ENCODE measurements around the gene BRCC3. TPM values are rescaled to one million over a fixed set of nuclear protein-coding genes. Genes with fewer than 3 reads are reported as not detected.

BRCC3 gene
- polyA plus RNA-seq, 3 donors from 2014 or later, result 19.4 to 34.2 (median 24.5) TPM

- Mint-ChIP-seq H3K27me3 (ENCODE audit: low read depth in 3 of 3) (peaks cover 0 to 3% (median 2%) of the 10 kb centered on the region in 3 donors), H3K4me1 (peaks cover 2 to 6% of the 10 kb centered on the region in 2 donors), H3K36me3 (no peaks in the 10 kb centered on the region), H3K4me3 (no peak overlapping the region), H3K9me3 (no peaks in the 10 kb centered on the region), H3K27ac (no peak overlapping the region)
- DNase-seq, result no peak
These were observed 24.3 kb upstream of the BRCC3 start for GRCh38 chrX:155046811-155047528.

GRCh38 chrX:155048977-155049619 lies 22.2 kb upstream of the BRCC3 start:
- Mint-ChIP-seq H3K4me3 (no peak overlapping the region), H3K36me3 (no peaks in the 10 kb centered on the region), H3K27me3 (ENCODE audit: low read depth in 3 of 3) (peaks cover 2 to 4% (median 3%) of the 10 kb centered on the region in 3 donors), H3K4me1 (peaks cover 2 to 6% of the 10 kb centered on the region in 2 donors), H3K9me3 (no peaks in the 10 kb centered on the region), H3K27ac (peak overlapping the region in 2 of 6 donors; percentile 31 to 46)
- peak in 2 of 3 donors; percentile 40 for DNase-seq

- Mint-ChIP-seq H3K27ac (peak overlapping the region in 4 of 6 donors; percentile 4 to 68 (median 40)), H3K4me1 (peaks cover 15 to 22% of the 10 kb centered on the region in 2 donors), H3K9me3 (no peaks in the 10 kb centered on the region), H3K4me3 (no peak overlapping the region), H3K36me3 (no peaks in the 10 kb centered on the region), H3K27me3 (ENCODE audit: low read depth in 3 of 3) (peaks cover 2 to 6% (median 4%) of the 10 kb centered on the region in 3 donors)
- no peak for DNase-seq
These were observed 18.4 kb upstream of the BRCC3 start for GRCh38 chrX:155052738-155053498.

GRCh38 chrX:155053656-155054055 lies 17.7 kb upstream of the BRCC3 start:
- H3K27ac Mint-ChIP-seq, result peak overlapping the region in 2 of 6 donors; percentile 49 to 68
- peaks cover 19 to 22% of the 10 kb centered on the region in 2 donors for H3K4me1 Mint-ChIP-seq
- H3K27me3 Mint-ChIP-seq (ENCODE audit: low read depth in 3 of 3), result peaks cover 2 to 6% (median 4%) of the 10 kb centered on the region in 3 donors
- no peak overlapping the region for H3K4me3 Mint-ChIP-seq
- no peak for DNase-seq
- no peaks in the 10 kb centered on the region for H3K36me3 Mint-ChIP-seq
- H3K9me3 Mint-ChIP-seq, result no peaks in the 10 kb centered on the region

- Mint-ChIP-seq H3K4me3 (no peak overlapping the region), H3K4me1 (peaks cover 17% of the 10 kb centered on the region in 2 donors), H3K27me3 (ENCODE audit: low read depth in 3 of 3) (peaks cover 2 to 6% (median 4%) of the 10 kb centered on the region in 3 donors), H3K36me3 (no peaks in the 10 kb centered on the region), H3K27ac (peak overlapping the region in 1 of 6 donors; percentile 68), H3K9me3 (no peaks in the 10 kb centered on the region)
- no peak for DNase-seq
These were observed 17.1 kb upstream of the BRCC3 start for GRCh38 chrX:155054255-155054654.

GRCh38 chrX:155055494-155055893 lies 15.8 kb upstream of the BRCC3 start:
- no peak for DNase-seq
- no peak overlapping the region for H3K27ac Mint-ChIP-seq
- H3K4me1 Mint-ChIP-seq, result peaks cover 17% of the 10 kb centered on the region in 2 donors
- no peaks in the 10 kb centered on the region for H3K9me3 Mint-ChIP-seq
- peaks cover 2 to 6% (median 4%) of the 10 kb centered on the region in 3 donors for H3K27me3 Mint-ChIP-seq (ENCODE audit: low read depth in 3 of 3)
- no peak overlapping the region for H3K4me3 Mint-ChIP-seq
- H3K36me3 Mint-ChIP-seq, result no peaks in the 10 kb centered on the region

- H3K27ac Mint-ChIP-seq, result peak overlapping the region in 2 of 6 donors; percentile 36 to 49
- H3K4me1 Mint-ChIP-seq, result peaks cover 17% of the 10 kb centered on the region in 2 donors
- no peak for DNase-seq
- no peaks in the 10 kb centered on the region for H3K36me3 Mint-ChIP-seq
- H3K4me3 Mint-ChIP-seq, result no peak overlapping the region
- peaks cover 2 to 6% (median 4%) of the 10 kb centered on the region in 3 donors for H3K27me3 Mint-ChIP-seq (ENCODE audit: low read depth in 3 of 3)
- H3K9me3 Mint-ChIP-seq, result no peaks in the 10 kb centered on the region
These were observed 14.8 kb upstream of the BRCC3 start for GRCh38 chrX:155056471-155056870.

- DNase-seq, result peak; percentile 46 to 56 (median 56)
- Mint-ChIP-seq H3K27ac (peak overlapping the region; percentile 9 to 74 (median 49)), H3K4me3 (peak overlapping the region; percentile 74 to 81 (median 74)), H3K9me3 (no peaks in the 10 kb centered on the region), H3K4me1 (peaks cover 17% of the 10 kb centered on the region in 2 donors), H3K36me3 (peaks cover 0 to 4% (median 4%) of the 10 kb centered on the region in 3 donors), H3K27me3 (ENCODE audit: low read depth in 3 of 3) (peaks cover 2 to 6% (median 6%) of the 10 kb centered on the region in 3 donors)
These were observed 14.2 kb upstream of the BRCC3 start for GRCh38 chrX:155056877-155057792.

- Mint-ChIP-seq H3K27me3 (ENCODE audit: low read depth in 3 of 3) (peaks cover 0 to 5% (median 5%) of the 10 kb centered on the region in 3 donors), H3K4me1 (peaks cover 13 to 17% of the 10 kb centered on the region in 2 donors), H3K36me3 (peaks cover 0 to 4% (median 4%) of the 10 kb centered on the region in 3 donors), H3K27ac (no peak overlapping the region), H3K9me3 (no peaks in the 10 kb centered on the region), H3K4me3 (no peak overlapping the region)
- DNase-seq, result no peak
These were observed 9.5 kb upstream of the BRCC3 start for GRCh38 chrX:155061760-155062159.

- Mint-ChIP-seq H3K4me1 (peaks cover 12 to 16% of the 10 kb centered on the region in 2 donors), H3K9me3 (no peaks in the 10 kb centered on the region), H3K27ac (no peak overlapping the region), H3K4me3 (no peak overlapping the region), H3K27me3 (ENCODE audit: low read depth in 3 of 3) (peaks cover 0 to 5% (median 2%) of the 10 kb centered on the region in 3 donors), H3K36me3 (peaks cover 0 to 4% (median 4%) of the 10 kb centered on the region in 3 donors)
- no peak for DNase-seq
These were observed 6.1 kb upstream of the BRCC3 start for GRCh38 chrX:155065035-155065734.

GRCh38 chrX:155068165-155068564 lies 3.1 kb upstream of the BRCC3 start:
- Mint-ChIP-seq H3K27me3 (ENCODE audit: low read depth in 3 of 3) (peaks cover 0 to 12% (median 0%) of the 10 kb centered on the region in 3 donors), H3K9me3 (no peaks in the 10 kb centered on the region), H3K36me3 (no peaks in the 10 kb centered on the region), H3K4me1 (peaks cover 28 to 31% of the 10 kb centered on the region in 2 donors), H3K27ac (peak overlapping the region in 1 of 6 donors; percentile 44), H3K4me3 (peak overlapping the region in 1 of 5 donors; percentile 14)
- no peak for DNase-seq

GRCh38 chrX:155069414-155069813 lies 1.9 kb upstream of the BRCC3 start:
- peaks cover 36 to 38% of the 10 kb centered on the region in 2 donors for H3K4me1 Mint-ChIP-seq
- peak overlapping the region in 4 of 5 donors; percentile 75 to 83 (median 78) for H3K4me3 Mint-ChIP-seq
- H3K9me3 Mint-ChIP-seq, result no peaks in the 10 kb centered on the region
- no peak for DNase-seq
- peaks cover 0 to 12% (median 3%) of the 10 kb centered on the region in 3 donors for H3K27me3 Mint-ChIP-seq (ENCODE audit: low read depth in 3 of 3)
- H3K27ac Mint-ChIP-seq, result peak overlapping the region in 2 of 6 donors; percentile 30 to 95
- peaks cover 3 to 6% (median 6%) of the 10 kb centered on the region in 3 donors for H3K36me3 Mint-ChIP-seq

All from immature natural killer cell (primary cell).